HG02981 (cell line): ENCODE results near the gene WNT5B.
"Not testable (repeated sequence)": the region's sequence is repeated elsewhere in the genome, so short reads cannot be mapped to it uniquely, and the experiment has no call there.

Source experiments
- ATAC-seq: cut with Tn5 transposase; IDR thresholded peaks from one replicate; pipeline ENCODE4 v1.9.1; 2021; ENCODE audit warnings: mild to moderate bottlenecking, moderate library complexity; ENCODE audit not compliant: unreplicated experiment

WNT5B gene

DNA sequence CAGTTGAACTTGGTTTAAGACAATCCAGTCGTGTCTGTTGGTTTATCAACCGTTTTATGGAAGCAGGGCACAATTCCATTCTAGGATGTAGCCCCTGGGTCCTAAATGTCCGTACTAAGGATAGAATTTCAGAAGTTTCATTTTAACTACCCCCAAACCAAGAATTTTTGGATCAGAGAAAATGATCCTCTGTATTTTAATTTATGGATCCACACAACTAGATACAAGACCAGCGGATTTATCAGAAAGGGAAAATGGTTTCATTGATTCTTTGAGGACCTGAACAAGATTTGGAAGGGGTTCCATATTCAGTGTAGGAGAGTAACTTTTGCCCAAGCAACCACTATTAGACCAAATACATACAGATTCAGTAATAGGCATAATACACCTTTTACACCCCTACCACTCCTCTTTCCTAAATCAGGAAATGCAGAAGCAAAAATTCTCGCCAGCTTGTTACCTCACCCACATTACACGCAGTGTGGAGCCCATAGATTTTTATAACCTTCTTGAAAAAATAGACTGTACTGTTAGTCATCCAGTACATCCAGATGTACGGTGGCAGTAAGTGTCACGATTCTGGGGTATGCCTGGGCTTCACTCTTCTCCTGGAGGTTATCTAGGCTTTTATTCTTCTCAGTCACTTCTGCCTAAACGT is 33.2 kb upstream of the WNT5B start:
- no peak for ATAC-seq

DNA sequence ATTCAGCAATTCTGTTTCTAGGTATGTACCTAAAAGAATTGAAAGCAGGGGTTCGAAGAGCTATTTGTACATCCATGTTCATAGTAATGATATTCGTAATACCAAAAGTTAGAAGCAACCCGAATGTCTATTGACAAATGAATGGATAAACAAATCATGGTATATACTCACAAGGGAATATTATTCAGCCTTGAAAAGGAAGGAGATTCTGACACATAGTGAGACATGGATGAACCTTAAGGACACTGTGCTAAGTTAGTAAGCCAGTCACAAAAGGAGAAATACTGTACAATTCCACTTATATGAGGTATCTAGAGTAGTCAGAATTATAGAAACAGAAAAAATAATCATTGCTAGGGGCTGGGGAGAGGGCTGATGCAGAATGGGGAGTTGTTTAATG is 30.3 kb upstream of the WNT5B start:
- no peak for ATAC-seq

DNA sequence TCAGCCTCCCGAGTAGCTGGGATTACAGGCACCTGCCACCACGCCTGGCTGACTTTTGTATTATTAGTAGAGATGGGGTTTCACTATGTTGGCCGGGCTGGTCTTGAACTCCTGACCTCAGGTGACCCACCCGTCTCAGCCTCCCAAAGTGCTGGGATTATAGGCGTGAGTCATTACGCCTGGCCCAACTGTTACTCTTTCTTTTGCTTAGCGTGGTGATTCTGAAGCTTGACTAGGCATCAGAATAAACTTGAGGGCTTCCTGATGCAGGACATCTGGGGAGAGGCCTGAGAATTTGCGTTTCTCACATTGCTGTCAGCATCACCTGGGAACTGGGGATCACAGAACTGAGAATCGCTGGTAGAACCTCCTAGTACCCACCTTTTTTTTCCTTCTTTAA is 26.3 kb upstream of the WNT5B start:
- ATAC-seq = not testable (repeated sequence)

DNA sequence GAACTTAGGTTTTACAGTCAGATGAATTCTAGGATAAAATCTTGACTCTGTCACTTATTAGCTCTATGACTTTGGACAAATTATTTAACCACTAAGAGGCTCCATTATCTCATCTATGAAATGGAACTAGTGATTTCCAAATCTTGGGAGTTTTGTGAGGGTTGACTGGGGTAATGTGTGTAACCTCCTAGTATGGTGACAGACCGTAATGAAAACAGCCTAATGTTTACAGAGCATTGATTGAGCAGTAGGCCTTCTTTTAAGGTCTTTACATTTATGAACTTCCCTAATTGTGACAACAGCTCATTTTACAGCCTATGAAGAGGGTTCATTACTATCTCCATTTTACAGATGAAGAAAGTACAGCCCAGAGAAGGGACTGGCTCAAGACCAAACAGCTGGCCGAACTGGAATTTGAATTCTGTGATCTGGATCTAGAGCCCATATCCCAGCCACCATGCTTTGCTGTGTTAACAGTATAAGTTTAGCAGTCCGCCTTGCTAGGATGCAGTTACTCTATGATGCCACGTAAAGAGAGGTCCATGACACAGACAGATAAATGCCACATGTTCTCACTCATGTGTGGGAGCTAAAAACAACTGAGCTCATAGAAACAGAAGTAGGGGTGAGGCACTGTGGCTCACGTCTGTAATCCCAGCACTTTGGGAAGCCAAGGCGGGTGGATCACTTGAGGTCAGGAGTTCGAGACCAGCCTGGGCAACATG is 25.6 kb upstream of the WNT5B start:
- no peak for ATAC-seq

DNA sequence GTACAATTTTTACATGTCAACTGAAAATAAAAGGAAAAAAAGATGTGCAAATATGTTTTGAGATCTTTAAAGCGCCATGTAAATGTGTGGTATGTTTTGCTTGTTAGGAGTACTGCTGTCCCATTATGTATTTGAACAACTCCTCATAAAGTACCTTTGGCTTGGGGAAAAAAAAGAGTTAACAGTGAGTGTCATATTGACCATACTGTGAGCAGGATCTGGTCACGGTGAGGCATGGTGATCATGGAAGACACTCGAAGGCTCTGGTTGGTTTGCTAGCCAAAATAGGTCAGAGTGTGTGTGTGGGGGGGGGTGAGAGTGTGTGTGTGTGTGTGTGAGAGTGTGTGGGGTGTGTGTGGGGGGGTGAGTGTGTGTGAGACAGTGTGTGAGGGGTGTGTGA is 24.6 kb upstream of the WNT5B start:
- no peak for ATAC-seq

DNA sequence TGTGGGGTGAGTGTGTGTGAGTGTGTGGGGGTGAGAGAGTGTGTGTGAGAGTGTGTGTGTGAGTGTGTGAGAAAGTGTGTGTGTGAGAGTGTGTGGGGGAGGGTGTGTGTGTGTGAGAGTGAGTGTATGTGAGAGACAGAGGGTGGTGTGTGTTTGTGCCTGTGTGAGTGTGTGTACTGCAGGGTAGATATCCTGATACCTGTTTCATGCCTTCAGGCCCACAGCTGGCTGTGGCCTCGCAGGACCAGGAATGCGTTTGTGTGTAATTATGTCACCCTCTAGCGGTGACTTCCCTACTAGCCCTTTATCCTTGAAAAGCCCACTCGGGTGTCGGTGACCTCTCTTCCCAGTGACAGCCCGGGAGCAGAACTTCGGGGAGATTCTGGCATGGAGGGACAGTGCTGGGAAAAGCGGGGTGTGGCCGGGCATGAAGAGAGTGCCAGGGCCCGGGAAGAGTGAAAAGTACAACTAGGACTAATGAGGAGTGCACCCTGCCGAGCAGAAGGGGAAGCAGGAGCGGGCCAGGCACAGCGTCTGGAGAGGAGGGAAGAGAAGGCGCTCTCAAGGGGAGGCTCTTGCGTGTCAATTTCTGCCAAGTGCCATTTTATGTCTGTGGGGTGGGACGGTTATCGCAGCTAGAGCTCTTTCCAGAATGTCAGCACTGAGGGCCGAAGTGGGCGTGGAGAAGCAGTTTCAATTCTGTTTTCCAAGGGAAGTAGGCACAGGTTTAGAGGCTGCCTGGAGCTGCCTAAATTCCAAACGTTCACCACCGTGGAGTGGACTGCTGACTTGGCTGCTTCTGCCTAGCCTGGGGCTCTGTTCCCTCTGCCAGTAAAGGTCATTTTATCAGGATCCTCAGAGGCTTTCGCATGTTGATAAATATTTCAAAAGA is 23.7 kb upstream of the WNT5B start:
- no peak for ATAC-seq

DNA sequence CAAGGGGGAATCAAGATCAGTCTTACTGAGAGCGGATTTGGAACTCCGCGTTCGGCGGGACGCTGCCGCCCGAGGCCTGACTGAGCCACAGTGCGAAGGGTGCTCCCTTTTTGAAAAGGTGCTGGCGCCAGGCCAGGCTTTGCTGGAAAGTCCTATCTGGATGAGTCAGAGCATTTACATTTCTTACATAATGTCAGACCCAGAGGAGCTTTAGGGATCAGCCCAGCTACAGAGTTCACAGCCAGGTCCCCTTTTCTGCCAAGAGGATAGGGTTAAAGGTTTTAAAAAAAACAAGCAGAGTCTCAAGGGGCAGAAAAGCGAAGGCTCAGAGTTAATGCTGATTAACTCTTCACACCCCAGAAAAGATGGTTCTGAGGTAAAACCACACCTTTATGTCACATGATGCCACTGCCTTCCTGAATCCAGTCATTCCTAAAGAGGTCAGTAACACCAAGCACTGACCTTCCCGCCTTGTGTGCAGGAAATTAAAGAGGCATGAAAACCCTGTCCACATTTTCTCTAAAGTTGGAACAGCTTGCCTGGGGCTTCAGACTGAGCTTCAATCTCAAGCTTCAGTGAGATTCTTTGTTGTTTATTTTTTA is 22.9 kb upstream of the WNT5B start:
- ATAC-seq = no peak

DNA sequence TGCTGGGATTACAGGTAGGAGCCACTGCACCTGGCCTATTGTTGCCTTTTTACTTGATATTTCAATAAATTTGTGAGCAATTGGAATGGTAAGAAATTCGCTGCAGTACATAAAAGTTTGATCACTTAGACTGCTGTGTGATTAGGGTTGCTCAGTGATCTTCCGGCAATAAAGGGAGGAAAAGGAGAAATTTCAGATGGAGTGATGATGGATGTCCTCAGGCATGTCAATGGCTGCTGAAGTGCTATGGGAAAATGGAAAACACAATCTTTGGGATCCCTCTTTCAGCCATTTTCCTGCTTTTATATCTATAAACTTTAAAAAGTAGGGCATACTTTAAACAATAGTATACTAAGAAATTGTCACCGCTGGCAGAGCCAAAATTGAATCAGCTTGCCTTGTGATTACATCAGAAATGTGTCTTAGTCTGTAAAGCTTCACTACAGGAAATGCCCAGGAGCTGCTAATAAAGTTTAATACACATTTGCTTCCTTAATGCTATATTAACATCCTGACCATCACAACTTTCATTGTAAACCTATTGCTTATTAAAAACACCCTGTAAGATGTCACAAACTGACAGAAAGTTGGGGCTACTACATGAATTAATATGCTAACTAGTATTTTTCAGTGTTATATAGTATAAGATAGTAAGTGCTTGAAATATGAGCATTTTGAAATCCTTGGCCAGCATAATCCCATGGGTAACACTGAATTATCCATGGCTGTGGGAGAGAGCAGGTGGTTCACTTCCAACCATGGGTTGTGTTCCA is 20.9 kb upstream of the WNT5B start:
- ATAC-seq = no peak

DNA sequence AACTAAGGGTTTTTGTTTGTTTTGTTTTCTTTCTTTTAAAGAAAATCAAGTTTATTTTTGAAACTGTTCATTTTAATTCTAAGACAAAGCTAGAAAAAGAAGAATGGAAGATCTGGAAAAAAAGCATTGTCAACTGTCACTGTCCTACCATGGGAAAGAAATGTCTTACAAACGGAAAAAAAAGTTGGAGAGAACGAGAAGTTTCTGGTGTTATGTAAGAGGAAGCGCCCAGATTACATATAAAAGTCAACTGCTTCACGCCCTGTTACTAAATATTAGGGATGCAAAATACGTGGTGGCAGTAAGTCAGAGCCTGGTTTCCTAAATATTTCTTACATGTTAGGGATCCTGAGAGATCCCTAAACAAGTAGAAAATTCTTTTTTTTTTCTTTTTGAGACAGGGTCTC is 20.3 kb upstream of the WNT5B start:
- no peak for ATAC-seq

DNA sequence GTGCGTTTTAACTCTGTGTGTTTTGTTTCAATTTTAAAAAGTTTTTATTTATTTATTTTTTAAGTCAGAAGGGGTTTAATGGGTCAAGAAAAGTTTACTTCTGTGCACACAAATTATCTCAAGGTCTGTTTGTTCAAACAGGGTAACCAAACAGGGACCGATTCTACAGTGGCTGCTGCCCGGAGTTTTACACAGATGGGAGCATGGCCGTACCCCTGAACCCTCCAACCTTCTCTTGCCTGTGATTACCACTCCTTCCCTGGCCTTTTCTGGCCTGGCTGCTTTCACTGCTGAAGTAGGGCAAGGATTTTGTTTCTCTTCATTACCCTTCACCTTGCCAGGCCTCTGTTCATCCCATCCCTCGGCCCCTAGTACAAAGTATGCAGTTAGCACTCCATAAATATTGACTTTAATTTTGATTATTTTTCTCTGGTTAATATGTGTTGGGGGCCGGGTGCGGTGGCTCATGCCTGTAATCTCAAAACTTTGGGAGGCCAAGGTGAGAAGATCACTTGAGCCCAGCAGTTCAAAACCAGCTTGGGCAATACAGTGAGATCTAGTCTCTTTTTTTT is 18.9 kb upstream of the WNT5B start:
- ATAC-seq = no peak

DNA sequence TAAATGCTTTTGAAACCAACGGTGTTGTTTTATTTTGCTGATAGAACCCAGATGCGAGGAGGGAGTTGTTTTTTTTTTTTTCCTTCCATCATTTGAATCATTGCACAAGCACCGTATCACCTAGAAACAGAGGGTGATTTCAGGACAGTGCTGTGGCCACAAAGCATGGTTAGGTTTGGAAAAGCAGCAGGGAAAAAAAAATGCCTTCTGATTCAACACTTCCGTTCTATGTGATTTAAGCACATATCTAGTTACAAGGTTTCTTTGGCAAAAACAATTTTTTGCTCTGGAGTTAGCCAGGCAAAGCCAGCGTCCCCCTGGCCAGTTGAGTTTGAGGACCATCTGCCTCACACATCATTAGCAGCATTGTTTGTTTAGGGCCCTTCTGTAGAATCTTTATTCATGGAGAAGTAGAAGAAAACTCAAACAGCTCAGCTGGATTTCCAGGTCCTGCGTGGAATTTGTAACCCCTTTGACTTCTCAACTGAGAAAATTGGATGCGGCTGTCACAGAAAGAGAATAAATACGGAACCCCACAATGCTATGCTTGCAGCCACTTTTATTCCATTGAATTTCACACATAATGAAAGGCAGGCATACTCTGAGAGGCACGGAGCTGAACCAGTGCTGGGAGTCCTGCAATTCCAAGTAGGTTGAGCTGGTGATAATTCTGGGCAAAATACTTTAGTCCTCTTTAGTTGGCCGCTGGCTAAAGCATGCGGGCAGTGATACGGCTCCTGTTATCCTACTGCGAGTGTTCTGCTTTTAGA is 17.0 kb upstream of the WNT5B start:
- ATAC-seq = no peak

DNA sequence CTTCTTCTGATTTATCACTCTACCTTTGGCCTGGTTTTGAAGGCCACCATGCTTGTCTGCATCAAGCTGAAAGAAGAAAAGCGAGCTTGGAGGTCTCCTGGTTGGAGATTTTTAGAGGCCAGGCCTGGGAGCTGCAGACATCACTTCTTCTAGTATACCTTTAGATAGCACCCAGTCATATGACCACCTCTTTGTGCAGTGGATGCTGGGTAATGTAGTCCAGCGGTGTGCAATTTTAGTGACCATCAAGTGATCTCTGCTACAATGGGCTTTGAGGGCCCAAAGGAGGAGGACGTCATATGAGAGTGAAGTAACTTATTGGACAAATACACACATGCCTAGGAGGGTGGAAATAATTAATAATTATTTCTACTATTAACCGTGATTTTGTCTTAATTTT is 15.2 kb upstream of the WNT5B start:
- ATAC-seq = no peak

DNA sequence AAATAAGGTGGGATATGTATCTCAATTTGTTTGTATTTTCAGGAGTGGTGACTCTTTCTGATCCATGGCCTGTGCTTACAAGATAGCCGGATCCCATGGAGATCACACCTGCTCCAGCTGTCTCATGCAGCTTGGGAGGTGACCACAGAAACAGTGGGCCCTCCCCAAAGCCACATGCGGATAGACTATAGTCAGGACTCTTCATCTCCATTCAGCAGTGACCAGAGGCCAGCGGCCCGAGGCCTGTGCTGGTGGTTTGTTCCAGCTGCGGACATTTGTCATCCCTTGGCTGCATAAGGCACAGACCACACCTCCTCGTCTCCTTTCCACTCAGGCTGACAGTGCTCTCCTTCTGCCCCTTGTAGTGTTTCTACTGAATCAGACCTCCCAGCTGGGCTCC is 14.7 kb upstream of the WNT5B start:
- ATAC-seq = no peak

DNA sequence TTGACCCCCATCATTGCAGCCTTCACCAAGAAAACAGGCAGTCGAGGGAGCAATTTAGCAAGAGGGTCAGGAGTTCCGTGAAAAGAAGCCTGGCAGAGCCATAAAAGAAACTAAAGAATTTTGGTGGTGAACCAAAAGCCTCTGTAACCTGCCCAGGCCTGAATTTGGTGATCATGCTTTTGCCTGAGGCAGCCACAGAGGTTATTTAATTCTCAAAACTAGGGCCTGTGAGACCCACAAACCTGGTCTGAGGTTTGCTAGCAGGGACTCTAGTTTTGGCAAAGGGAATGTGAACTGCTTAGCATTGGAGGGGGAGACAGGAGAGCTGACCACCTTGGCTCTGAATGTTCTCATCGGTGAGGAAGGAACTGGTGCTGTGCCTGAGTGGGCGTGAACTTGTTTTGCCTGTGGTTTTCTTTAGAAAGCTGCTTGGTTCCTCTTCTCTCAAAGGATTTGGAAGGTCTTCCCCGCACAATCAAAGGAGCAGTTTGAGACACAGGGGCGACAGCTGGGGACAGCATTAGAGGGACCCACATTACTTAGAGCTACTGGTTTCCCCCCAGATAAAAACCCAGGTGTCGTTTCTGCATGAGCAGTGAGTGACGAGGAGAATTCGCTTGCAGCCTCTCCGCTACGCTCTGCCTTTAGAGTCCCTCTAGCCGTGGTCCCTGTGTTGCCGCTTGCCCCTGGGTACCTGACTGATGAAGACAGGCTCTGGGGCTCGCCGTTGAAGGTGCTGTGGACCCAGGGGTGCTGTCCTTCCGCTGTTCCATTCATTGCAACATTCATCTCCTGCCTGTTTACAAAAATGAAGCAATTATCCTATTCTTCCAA is 12.6 kb upstream of the WNT5B start:
- ATAC-seq = no peak

DNA sequence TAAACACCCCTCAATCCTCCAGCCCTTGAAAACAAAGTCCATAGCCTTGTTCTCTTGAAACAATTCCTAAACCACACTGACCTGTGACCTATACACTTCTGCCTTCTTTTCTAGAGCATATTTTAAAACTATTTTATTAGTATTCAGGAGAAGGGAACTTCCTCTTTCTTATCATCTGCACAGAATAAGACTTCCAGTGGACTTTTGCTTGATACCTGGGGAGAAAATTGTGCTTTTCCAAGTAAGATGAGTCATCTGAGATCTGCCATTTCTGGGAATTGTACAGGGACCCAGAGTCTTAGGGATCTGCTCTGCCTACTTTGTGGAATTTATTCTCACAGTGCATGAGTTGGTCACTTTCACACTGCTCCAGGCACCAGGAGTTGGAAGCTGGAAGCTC is 10.5 kb upstream of the WNT5B start:
- ATAC-seq = no peak

DNA sequence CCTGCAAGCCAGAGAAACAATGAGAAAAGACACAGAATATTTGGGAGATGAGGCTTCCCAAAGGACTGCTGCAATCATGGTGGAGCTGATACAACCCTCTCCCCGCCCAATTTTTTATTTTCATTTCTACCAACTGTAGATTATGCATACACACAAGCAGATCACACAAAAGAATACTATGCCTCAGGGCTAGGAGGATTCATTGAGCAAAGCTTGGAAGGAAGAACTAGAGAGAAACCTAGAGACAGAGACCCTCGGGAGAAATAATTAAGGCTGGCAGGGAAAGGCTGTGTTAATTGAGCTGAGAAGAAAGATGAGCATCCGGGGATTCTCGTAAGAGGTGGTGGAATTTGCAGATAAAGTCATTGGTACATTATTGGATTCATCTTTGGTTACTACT is 9.9 kb upstream of the WNT5B start:
- no peak for ATAC-seq

DNA sequence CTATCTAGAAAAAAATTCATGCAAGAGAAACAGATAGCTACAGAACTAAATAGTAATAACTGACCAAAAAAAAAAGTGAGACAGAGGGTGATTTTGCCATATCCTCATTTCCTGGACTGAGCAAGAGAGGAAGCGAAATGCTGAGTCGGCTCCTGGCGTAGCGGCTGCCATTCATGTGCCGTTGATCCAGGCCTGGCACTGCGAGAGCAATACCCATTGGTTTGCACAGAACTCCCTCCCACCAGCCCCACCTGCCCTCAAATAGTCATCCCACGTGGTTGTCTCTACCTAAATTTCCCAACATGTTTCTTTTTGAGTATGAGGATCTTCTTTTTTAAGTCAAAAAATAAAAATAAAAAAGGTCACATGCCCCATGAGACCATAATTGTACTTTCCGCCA is 9.4 kb upstream of the WNT5B start:
- no peak for ATAC-seq

DNA sequence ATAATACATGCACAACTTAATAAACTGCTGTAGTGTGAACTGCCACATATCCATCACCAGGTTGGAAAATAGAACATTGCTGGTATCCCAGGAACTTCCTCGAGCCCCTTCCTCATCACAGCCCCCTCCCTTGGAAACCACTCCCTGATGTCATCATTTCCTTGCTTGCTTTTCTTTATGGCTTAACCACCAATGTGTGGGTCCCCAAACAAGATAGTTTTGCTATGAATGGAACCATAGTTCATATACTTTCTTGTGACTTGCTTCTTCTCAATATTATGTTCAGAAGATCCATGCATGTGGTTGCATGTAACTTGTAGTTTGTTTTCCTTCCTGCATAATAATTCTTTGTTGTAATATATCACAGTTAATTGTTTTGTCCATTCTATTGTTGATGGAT is 8.9 kb upstream of the WNT5B start:
- ATAC-seq = no peak

DNA sequence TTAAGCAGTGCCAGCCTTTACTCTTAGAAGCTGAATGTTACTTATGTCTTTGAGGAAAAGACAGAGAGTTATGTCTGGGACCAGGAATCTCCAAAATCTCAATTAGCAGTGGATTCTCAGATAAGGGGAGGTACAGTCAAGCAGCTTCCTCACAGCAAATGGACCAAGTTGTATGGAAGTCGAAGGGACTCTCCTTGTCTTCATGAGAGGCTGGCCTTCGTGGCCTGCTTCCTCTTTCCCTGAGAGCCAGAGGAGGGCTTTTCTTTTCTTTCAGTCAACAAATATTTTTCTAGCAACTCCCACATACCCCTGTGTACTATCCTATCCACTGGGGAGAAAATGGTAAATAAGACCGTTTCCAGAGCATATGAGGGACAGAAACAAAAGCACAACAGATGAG is 6.6 kb upstream of the WNT5B start:
- ATAC-seq = no peak
